Activated gamma-delta T cell treated with anti-CD3 and anti-CD28 coated beads, Interleukin-2, amount 50 U/mL, for 16 hours (primary cell): Measurements from ENCODE around the gene RAP2A.

Source experiments
- DNase-seq: peaks from one replicate; pipeline ENCODE4 v3.0.0-alpha.2; 2020; ENCODE audit warnings: low read depth

The RAP2A gene

DNA sequence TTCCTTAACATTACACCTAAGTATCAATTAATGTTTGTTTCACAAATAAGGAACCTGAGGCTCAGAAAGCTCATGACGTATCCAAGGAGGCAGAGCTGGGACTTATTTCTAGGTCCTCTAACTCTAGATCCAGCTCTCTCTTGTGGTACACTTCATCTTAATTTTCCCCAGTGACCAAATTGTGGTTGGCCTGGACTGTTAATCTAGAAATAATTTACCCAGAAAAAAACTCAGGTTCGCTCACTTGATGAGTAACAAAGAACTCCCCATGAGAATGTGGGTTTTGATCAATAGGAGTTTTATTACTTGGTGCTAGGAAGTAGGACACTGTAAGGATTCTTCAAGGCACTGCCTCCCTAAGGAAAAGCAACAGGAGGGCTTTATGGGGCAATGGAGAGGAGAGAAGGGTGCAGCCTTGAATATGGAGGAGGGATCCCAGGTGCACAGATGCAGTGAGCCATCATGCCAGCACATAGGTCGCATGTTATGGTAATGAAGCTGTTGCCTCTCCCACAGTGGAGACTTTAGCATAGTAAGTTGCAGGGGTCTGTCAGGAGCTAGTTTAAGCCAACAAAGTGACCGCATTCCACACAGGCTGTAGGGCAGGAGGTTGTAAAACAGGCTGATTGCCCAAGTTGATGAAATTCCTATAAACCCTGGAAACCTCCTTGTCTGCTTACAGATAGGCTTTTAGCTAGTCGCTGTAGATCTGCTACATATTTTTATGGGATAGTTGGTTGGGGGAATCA is 14.7 kb downstream of the RAP2A start:
- DNase-seq, result no peak

DNA sequence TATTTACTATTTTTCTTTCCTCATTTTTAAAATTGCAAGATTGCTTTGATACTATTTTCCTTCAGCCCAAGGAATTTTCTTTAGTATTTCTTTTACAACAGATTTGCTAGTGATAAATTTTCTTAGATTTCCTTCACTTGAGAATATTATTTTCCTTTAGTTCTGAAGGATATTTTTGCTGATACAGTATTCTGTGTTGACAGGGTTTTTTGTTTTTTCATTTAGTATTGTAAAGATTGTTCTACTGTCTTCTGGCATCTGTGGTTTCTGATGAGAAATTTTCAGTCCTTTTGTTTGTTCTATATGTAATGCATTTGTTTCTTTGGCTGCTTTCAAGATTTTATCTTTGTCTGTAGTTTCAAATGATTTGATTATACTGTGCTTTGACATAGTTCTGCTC is 20.7 kb downstream of the RAP2A start:
- no peak for DNase-seq

DNA sequence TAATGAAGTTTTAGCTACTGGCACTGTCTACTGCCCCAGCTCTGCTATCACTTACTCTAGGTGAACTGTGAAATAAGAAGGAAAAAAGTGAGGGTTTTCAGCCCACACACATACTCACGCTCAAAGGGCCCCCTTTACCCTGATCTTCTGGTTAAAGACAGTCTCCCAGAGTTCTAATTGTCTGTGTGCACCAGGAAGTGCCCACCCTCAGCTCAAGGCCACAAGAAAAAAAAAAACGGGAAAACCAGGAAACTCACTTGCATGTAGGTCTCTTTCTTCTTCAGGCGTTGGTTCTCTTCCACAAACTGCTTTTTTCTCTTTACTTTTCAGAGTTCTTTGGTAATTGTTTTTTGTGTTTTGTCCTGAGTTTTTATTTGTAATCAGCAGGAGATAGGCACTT is 22.1 kb downstream of the RAP2A start:
- DNase-seq, result no peak

DNA sequence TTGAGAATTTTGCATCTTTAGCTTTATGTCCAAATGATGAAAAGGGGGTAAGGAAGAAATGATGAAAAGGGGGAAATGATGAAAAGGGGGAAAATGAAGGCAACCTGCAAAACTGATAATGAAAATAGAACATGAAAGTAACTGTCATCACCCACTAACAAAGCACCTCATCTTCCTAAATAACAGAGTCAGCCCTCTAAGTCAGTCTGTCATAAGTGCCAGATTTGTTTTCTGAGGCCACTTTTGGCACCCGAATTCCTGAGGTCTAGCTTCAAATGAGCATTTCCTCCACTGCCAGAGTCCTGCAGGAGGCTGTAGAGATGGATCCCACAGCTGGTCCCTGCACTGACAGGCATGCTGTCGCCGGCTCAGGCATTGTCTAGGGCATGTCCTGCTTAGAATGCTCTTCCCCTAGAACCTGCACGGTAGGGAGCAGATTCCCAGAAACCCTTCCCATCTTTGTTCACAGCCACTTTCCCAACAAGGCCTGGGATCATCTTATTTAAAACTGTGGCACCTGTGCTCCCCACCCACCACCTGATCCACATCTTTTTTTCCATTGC is 25.3 kb downstream of the RAP2A start:
- DNase-seq, result no peak

DNA sequence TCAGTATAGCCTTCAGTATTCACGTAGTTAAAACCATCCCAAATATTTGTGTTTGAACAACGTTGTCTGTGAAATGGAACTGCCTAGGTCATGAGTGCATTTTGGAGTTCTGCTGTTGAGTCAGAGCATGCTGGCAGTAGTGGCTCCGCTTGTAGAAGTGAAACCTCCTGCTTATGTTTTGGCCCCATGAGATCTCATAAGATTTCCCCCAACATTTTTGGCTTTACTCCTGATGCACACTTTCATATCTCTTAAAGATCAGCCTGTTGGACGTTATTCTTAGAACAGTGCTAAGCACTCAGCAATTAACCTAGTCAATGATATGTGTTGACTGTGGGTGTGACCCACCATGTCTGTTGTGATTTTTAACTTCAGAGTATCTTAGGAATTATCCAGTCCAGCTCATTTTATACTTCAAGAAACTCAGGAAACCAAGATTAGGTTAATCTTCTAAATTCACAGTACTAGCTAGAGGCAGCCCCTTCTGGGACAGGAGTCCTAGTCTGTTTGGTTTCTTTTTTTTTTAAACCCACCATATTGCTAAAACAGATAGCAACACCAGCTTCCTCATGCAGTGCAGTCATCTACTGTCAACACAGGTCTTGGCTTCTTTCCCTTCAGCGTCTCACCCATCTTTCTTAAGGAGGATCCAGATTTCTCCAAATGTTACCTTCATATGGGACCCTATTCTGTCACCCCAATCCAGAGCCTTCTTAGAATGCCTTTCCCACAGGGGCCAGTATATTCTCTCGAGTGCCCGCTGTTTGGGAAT is 26.2 kb downstream of the RAP2A start:
- DNase-seq, result no peak

DNA sequence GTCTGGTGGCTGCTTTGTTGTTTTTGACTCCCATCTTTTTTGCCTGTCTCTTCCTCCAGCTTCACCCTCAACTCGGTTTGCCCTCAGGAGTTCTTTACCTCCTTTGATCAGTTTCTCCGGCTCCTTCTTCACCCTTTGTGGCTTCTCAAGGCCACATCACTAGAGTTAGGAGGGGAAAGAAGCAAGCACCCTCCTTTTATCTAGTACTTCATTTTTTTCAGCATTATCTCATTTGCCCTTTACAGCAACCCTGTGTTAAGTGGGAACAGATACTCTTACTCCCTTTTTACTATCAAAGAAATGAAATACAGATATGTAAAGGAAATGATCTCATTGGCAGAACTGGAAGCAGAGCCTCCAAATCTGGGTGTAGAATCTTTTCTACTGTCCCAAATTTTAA is 26.9 kb downstream of the RAP2A start:
- no peak for DNase-seq

DNA sequence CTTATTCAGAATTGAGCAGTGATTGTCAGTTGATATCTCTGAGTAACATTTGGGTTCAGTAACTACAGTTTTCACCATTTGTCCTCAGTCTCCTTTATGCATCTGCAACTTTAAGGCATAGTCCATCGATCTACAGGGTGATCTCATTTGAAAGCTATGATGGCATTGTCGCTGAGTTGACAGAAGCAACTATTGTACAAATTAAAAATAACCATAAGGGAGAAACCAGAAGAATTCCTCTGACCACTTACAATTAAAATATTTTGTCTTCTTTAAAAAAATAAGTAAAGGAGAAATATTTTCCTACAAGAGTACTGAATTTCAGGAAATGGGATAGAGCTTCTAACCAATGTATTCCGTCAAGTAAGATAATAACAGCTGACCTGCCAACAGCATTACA is 30.6 kb downstream of the RAP2A start:
- no peak for DNase-seq

DNA sequence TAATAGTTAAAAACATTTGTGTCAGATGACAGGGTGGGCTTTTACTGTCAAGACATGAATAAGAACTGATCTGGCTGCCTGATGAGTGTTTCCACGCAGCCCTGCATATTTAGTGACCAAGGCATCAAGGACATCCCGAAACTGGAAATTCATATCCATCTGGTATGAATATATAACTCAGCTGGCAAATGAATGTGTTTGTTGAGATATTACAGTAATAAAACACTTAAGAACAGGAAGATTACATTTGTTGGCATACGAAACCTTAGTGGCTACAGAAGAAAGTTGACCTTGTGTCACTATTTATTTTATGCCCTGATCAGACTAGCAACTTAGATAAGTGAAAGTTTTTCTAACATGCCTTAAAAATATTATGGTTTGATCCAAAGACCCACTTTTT is 32.8 kb downstream of the RAP2A start:
- DNase-seq, result no peak

DNA sequence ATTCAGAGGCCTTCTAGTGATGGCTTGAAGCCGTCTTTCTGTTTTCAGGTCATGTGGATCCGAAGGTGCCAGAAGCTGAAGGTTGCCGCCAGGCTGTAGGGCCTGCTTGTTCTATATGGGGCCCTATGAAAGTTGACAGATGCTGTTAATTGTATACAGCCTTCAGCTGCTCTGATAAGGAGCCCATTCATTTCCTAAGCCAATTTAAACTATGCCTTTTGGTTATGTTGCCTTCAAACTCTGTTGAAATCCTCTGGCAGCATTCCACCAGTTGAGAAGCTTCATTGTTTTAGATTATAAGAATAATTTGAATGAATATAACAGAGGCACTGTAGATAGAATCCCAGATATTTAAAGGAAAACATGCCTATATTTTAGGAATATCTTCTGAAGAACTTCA is 34.4 kb downstream of the RAP2A start:
- no peak for DNase-seq

DNA sequence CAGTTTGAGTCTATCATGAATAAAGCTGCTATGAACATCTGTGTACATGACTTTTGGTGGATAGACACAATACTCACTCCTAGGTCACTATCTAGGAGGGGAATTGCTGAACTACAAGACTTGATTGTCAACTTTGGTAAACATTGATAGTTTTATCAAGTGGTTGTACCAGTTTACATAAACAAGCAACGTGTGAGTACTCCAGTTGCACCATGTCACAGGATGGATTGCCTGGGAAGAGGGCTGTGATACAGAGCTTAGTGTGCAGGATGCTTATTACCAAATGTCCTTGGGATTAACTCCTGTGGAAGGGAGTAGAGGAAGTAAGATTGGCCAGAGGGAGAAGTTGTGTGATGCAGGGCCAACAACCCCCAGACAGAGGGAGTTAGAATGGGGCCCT is 37.7 kb downstream of the RAP2A start:
- no peak for DNase-seq

DNA sequence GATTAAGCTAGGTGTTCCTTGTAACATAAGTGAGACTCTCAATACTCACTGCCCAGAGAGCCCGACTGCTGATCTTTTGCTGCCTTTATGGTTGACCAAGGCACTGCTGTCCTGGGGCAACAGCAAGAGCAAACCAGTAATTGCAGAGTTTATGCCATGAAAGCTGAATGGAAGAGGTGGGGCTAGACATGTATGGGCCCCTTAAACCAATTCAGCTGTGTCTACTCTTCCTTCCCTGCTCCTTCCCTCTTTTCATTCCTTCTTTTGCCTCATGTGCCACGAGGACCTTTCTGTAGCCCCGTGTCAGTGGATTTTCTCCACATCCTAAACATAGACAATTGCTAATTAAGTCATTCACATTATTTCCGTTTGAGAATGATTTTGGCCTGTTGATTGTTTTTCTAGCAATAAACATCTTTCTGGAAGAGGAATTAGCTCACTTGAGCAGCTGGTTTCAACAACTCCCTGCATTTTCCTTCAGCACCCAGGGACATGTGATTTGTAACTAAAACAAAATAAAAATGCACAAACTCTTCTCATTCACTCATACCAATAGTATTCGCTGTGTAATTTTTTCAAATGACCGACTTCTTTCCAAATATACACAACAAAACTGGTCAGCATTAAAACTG is 40.5 kb downstream of the RAP2A start:
- no peak for DNase-seq

DNA sequence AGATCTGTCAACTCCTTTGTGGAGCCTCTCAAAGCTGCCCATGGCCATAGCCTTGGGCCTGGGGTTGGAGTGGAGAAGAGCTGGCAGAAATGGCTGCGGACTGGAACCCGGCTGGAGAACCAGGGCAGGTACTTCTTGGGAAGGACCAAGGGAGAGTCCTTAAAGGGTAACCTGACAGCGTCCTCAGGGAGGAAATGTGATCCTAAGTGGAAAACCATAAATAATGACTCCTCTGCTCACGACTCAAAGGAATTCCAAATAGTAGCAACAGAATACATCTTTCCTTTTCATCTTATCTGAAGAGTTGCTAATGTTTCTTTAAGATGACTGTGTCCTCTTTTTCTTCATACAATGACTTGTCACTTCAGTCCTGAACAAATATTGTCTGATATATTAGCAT is 41.0 kb downstream of the RAP2A start:
- DNase-seq, result no peak

DNA sequence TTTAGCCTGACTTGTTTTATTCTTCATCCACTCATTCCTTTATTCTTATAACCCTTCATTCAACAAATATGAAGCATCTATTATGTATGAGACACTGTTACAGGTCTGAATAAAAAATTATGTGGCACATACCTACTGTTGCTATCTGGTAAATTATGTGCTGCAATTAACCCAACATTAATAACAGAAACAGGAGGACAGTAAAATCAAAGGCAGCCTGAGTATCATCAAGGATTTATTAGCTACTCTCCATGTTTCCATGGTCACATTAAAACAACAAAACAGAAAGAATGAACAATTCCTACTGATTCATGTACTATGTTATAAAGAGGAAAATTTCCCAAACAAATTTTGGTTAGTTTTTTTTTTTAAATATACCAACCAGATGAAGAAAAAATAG is 43.9 kb downstream of the RAP2A start:
- DNase-seq, result no peak

DNA sequence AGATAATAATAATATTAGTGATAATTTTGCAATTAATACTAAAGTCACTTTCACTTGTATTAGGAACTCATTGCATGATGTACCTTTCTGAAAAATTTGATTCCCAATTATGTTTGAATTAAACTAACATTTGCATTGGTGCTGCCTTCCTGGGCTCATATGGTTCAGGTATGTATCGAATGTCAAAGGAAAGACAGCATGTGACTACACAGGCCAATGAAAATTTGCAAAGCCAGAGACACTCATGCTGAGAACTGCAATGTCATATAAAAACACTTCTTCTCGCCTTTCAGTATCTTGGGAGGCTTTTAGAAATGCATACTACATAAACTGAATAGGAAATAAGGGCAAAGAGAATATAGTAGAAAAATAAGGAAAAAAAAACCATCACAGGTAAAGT is 44.3 kb downstream of the RAP2A start:
- no peak for DNase-seq

DNA sequence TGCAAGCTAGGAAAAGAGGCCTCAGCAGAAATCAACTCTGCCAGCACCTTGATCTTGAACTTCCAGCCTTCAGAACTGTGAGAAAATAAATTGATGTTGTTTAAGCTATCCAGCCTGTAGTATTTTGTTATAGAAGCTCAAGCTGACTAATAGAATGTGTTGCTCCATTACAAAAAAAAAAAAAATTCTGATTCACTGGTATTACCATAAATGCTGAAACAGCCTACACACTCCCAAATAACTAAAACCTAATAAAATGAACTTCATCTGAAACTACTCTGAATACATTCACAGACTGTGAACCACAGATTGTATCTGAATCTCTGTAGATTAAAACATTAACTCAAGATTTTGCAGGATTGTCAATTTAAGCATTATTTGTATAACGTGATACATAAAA is 49.5 kb downstream of the RAP2A start:
- no peak for DNase-seq

DNA sequence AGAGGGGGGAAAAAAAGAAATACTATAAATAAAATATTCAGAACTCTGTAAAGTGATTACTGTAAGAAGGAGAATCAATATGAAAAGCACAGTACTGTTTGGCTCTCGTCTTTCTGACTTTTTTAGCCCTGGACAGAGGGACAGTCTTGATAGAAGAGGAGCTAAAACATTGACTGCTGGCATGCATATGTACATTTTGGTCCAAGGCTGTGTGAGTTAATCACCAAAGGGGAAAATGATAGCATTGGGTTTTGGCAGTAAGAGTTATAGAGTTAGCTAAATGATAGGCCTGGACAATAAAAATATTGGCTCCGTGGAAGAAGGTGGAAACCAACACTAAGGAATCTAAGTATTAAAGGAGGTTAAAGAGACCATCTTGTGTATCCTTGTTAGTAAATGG is 50.3 kb downstream of the RAP2A start:
- DNase-seq, result no peak

DNA sequence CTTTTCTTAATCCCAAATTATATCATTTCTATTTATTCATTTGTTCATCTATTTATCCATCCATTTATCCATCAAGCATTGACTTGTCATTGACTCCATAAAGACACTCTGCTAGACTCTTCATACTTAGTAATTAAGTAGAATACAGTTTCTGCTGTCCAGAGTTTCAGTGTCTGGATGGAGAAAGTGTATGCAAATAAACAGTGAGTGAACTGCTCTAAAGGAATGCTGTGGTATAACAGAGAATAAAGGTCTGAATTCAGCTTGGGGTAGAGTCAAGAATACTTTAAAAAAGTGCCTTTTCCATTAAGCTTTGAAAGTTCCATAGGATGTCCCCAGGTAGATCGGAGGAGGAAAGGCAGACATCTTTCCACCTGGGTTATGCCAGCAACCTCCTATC is 51.4 kb downstream of the RAP2A start:
- DNase-seq, result no peak

DNA sequence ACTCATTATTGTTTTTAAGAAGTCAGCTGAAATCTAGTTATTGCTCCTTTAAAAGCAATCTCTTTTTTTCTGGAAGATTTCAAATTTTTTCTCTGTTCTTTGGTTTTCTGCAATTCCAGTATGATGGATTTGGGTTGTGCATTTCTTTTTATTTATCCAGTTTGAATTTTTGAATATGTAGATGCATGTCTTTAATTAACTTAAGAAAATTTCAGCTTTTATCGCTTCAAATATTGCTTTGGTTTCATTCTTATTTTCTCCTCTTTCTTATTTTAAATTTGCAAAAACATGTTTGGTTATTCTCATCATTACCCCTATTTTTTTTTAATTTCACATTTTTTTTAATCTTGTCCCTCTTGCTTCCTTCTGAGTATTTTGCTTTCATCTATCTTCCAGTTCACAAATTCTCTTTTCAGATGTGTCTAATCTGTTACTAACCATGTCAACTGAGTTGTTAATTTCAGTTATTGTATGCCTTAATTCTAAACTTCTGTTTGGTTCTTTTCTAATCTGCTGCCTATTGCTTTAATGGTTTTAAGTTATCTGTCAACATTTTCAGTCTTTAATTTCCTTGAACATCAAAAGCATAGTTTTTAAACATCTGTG is 56.8 kb downstream of the RAP2A start:
- DNase-seq, result no peak

DNA sequence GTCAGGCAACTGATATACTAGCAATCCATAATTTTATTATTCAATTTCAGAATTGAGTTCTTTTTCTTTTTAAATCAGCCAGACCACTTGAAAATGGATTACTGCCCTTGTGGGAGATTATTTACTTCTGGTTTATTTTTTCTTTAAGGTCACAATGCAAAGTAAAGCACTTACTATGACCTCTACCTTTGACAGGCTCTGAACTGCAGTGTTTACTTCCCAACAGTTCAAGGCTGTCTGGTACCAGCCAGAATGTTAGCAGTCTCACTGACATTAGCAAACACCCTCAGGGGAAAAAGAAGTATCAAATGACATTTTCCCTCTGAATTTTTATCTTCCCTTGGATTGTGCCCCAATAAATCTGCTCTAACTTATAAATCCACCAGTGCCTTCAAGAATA is 57.5 kb downstream of the RAP2A start:
- no peak for DNase-seq

DNA sequence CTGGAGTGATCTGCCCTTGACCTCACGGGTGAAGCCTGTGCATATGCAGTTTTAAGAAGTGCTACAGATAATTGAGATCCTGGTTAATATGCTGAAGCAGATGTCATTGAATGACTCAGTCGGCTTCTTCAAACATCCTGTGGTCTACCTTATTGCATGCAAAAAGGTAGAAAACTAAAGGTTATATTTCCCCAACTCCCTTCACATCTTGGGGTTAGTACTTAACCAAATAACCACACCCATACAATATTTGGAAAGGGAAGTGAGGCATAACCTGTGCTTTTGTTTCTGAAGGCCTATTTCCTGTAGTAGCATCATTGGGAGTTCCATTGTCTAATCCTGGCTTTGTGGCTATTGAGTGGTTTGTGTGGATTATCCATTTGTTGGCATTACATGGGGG is 58.3 kb downstream of the RAP2A start:
- no peak for DNase-seq

DNA sequence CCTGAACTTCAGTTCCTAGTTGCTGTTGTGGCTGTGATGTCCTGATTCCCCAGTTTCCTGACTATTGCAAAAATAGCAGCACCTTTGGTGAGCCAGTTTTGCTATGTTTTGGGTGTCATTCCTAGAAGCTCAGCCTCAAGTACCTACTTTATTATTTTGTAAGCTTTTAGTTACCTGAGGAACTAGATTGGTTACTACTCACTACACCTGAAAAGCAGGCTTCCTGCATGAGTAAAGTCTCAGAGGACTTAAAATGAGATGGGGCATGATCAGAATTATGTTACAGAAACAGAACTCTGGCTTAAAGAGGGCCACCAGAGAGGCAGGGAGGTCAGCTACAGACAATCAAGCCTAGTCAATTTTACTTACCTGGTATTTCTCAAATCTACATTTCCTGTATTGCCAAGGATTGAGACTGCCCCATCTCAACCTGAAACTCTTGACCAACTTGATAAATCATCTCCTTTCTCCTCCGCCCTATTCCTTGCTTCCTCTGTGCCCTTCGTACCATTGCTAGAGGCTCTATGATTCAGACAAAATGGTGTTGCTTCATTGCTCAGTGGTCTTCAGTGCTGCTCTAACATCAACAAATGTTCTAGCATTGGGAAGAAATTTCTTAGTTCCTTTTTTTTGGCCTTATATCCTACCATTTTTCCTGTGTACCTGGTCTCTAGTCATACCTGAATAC is 58.9 kb downstream of the RAP2A start:
- no peak for DNase-seq

DNA sequence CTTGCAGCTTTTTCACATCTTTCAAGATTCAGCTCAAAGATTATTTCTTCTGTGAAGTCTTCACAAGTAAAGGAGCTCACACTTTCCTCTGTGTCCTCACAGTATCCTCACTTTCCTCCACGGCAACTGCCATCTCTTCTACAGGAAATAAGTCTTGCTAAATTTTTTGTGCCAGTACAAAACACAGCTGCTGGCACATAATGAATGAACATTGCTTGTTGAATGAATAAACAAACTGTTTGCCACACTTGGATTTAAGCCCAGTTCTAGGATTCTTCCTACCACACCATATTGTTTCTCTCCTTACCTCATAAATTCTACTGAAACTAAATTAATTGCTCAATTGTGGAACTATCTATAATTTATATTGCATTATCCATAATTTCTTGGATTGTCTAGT is 59.5 kb downstream of the RAP2A start:
- DNase-seq, result no peak
